ENCODE results near the gene COL16A1.
A peak's percentile ranks its signal among the peaks of the same experiment; 100 is the strongest.

COL16A1 gene

GRCh38 chr1:31621498-31621820 lies 82.4 kb downstream of the COL16A1 start:
- DNase-seq, result no peak

DNA sequence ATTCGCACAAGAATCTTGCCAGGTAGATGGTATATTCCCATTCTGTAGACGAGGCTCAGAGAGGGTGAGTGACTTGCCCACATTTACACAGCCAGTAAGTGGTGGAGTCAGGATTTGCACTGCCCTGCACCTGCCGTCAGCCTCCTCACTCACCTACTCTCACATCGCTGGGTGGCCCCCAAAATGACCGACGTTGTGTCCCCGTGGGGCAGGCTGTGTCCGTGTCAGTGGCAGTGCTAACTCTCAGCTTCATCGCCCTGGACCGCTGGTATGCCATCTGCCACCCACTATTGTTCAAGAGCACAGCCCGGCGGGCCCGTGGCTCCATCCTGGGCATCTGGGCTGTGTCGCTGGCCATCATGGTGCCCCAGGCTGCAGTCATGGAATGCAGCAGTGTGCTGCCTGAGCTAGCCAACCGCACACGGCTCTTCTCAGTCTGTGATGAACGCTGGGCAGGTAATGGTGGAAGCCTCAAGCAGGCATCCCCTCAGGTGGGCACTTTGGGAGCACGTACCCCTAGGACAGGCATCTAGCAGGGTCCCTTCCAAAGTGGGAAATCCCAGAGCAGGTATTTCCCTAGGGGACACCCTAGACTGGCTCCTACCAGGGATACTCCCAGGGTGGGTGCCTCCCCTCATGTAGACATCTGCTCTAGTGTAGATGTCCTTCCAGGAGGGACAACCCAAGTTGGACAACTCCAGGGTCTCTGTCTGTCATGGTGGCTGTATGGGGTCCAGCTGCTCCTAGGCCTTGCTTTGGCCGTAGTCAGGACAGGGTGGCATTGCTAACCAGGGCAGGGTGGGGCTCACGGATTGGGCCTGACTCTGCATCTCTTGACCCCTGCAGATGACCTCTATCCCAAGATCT lies 83.0 kb downstream of the COL16A1 start:
- no peak for DNase-seq

DNA sequence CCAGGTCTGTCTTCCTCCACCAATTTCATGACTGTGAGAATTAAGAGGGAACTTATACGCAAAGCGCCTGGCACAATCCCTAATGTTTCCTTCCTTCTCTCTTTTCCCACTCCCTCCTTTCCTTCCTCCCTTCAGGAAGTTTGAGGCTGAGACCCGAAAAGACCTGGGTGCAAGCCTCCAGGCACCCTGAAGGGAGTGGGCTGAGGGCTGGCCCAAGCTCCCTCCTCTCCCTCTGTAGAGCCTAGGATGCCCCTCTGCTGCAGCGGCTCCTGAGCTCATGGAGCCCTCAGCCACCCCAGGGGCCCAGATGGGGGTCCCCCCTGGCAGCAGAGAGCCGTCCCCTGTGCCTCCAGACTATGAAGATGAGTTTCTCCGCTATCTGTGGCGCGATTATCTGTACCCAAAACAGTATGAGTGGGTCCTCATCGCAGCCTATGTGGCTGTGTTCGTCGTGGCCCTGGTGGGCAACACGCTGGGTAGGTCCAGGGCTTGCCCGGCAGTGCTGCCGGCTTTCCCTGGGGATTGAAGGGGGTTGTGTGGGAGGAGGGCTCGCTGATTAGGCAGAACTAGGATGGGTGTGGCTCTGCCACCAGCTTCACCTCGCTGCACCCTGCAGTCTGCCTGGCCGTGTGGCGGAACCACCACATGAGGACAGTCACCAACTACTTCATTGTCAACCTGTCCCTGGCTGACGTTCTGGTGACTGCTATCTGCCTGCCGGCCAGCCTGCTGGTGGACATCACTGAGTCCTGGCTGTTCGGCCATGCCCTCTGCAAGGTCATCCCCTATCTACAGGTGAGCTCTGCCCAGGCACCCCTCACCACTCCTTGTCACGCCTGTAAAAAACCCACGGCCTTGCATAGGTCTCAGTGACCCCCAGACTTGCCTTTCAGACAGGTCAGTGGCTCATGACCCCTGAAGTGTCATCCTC lies 84.6 kb downstream of the COL16A1 start:
- no peak for DNase-seq

GRCh38 chr1:31617916-31618746 lies 85.7 kb downstream of the COL16A1 start:
- DNase-seq, result peak; percentile 21 to 29

DNA sequence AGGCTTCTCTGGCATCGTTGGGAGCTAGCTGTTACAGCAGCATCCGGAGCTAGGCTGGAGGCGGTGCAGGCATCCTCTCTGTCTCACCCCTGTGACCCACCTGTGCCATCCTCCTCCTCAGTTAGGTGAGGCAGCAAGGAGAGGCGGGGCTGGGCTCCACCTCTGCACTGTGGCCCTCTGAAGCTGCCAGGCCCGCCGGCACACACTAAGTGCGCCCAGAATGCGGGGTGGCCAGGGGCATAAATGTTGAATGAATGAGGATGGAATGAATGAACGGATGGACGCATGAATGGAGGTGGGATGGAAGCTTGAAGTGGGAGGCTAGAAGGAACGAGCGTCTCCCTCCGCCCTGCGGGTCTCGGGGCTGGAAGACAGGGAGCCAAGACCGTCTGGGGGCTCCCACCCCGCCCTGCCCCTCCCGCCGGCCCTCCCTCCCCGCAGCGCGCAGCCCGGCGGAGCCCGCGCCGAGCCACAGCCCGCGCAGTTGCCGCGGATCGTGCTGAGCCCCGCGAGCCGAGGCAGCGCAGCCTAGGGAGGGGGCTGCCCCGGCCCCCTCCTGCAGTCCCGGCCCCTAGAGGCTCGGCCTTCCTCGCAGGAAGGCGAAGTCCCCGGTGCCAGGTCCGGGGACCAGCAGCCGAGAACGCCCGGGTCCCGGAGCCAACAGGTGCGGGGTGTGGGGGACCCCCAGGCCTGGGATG lies 86.5 kb downstream of the COL16A1 start, which contains the start of gene HCRTR1:
TSS of gene HCRTR1 (plus strand) at position 472 of the 698 bp plus-strand sequence. CDS start 1,504 bp downstream, outside the sequence.
- no peak for DNase-seq

GRCh38 chr1:31615939-31616338 lies 87.9 kb downstream of the COL16A1 start:
- no peak for DNase-seq

- DNase-seq, result no peak
Observed at GRCh38 chr1:31615414-31615813, 88.4 kb downstream of the COL16A1 start.

DNA sequence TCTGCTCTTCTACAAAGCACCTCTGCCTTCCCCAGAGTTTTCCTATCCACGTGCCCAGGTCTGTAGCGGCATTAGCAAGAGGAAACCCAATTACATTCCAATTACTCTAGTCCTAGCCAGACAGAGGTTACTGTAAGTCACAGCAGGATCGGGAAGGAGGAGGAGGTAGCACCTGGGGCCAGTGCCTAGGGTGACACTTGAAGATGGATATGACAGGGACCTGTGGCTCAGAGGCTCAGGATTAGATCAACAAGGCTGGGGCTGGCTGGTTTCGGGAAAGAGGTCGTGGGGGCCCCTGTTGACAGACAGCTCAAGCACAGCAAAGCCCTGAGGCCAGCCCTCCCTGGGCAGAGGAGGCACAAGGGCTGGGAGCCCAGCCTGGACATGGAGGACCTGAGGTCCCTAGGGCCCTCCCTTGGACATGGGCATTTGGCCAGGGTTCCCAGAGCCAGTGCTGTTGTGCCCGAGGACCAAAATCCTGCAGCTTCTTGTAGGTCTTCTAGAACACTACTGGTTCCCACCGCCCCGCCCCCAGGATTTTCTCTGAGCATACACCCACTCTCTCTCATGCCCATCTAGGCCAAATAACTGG lies 89.3 kb downstream of the COL16A1 start:
- DNase-seq, result no peak

DNA sequence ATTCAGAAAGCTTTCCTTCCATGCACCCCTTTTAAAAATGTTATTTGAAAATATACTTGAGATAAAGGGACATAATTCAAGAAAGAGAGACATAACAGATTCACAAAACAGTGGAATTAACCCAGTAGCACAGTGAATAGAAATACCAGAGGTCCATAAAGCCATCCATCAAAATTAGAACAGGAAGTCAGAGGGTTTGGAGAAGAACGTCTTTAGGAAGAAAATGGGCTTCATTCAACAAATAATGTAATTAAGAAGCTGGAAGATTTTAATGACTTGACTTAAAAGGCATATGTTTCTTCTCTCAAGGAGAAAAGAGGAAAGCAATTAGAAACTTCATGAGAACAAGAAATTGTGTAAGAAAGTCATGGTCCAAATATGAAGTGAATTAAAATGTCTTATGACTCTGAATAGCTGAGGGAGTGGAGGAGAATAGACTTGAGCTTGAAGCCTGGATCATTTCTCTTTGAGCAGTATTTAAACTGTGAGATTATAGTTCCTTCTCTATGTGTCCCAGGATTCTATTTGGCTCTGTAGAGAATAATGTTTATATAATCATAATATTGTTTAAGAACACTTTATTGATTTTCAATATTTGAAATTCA lies 94.2 kb downstream of the COL16A1 start:
- no peak for DNase-seq

DNA sequence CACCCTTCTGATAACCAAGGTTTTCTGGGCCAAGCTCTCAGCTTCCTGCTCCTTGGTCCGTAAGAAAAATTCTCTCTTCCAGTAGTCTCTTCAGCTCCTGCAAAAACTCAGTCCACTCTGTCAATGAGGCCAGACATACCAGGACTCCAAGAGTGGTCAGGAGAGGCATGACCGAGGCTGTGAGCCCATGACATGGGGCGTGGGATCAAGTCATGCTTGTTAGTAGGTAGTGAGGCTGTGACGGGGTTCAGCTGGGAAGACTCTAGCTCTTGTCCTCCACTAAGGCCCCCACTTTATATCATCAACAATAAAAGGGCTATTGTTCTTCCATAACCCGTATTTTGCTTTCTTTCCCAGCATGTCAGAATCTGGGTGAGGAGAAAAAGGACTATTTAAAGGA lies 96.5 kb downstream of the COL16A1 start:
- DNase-seq, result no peak

DNA sequence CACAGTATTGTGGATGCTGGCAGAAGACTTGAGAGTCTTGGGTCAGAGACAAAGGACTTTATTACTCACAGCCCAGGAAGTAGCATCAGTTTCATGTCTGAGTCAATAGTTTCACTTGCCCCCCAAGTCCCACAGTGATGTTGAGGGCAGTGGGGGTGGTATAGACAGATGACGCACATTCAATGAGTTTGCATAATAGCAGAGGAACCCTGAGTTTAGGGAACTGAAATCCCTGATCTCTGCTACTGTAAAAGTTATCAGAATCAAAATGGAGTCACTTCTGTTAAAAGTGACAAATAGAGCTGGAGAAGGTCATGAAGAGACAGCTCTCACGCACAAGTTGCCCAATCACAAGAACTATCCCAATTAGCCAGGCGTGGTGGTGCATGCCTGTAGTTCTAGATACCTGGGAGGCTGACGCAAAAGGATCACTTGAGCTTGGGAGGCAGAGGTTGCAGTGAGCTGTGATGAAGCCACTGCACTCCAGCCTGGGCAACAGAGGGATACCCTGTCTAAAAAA lies 97.8 kb downstream of the COL16A1 start:
- DNase-seq, result peak; percentile 18 to 62

Measured in CD4-positive, alpha-beta T cell treated with Interferon alpha-2 for 1 hour (primary cell).